AG09309 (cell line): ENCODE measurements around the gene SCN2B.

Source experiments
- DNase-seq: peaks from one replicate; pipeline ENCODE4 v3.0.0-alpha.2; 2010; ENCODE audit warnings: low read depth
- H3K4me3 ChIP-seq: 2 replicates; pipeline ENCODE4 v1.5.1; 2011; ENCODE audit warnings: mild to moderate bottlenecking, low read depth, low read length, moderate library complexity; ENCODE audit not compliant: control insufficient read depth
- CTCF ChIP-seq: IDR thresholded peaks from 2 replicates; pipeline ENCODE4 v1.5.1; 2011; ENCODE audit warnings: mild to moderate bottlenecking, low read depth, low read length, inconsistent platforms; ENCODE audit not compliant: insufficient read depth, control insufficient read depth; ENCODE audit errors: missing control alignments

The SCN2B gene

DNA sequence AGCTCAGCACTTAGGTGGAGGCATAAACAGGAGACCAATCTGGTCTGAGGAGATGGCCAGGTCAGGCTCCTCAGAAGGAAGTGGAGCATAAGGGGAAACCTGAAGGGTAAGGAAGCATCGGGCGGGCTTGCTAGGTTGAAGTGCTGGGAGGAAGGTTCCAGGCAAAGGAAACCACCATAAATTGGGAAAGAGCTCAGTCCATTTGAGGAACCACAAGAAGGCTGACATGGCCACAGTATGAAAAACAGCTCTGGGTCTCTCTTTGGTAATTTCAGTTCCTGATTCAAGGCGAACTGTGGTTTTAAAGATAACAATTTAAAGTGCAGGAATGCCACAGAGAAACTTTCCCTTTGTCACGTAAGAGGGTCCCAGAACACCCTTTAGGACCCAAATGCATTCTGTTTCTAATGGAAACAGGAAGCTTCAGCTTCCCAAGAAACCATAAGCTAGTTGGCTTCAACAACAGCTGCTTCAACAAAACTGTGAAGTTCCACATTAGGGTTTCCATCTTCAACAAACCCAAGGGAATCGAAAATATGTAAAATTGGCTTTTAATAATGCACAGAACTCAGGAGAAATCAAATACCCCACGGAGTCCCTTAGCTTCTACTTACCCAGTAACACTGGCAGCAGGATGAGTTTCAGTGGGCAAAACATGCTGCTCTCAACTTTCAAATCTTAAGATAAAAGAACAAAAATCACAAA, 37.9 kb upstream of the SCN2B start:
- H3K4me3 ChIP-seq: no peak overlapping the region
- DNase-seq: no peak
- no peak for TF ChIP-seq CTCF

DNA sequence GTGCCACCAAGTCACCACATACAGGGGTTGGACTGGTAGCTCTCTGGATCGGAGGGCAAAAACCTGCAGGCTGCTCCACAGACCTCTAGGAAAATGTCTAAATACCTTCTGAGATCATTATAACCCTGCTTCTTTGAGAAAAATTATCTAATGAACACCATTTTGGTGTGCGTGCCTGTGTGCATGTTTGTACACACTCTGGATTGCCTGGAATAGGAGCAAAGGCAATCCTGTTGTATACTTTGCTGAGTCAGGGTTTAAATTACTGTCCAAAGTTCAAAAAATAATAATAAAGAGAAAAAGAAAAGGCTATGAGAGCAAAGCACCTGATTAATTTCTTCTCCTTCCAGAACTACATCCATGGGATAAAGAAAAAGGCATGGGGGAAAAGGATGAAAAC, 37.3 kb upstream of the SCN2B start:
- DNase-seq: no peak
- no peak overlapping the region for H3K4me3 ChIP-seq
- no peak for TF ChIP-seq CTCF

GRCh38 chr11:118213201-118213600, 36.8 kb upstream of the SCN2B start:
- TF ChIP-seq CTCF: no peak
- no peak overlapping the region for H3K4me3 ChIP-seq
- no peak for DNase-seq

DNA sequence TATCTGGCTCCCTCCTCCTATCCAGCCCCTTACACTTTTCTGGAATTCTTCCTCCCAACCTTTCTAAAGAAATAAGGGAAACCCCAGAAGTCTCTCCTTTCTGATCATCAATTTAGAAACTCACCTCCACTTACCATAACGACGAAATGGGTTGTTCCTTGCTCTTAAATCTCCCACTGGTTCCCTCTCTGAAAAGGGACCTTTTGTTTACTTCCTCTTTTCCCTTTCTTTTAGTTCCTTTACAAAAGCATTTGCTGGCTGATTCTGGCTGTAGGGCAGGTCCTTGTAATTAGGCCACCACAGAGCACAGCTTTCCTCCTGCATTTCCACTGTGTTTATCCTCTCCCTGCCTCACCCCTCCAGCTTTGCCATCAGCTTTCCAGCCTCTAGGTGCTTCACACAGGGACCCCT, 36.3 kb upstream of the SCN2B start:
- no peak overlapping the region for H3K4me3 ChIP-seq
- no peak for DNase-seq
- no peak for TF ChIP-seq CTCF

GRCh38 chr11:118212131-118212725, 35.8 kb upstream of the SCN2B start:
- H3K4me3 ChIP-seq: no peak overlapping the region
- no peak for DNase-seq
- no peak for TF ChIP-seq CTCF

DNA sequence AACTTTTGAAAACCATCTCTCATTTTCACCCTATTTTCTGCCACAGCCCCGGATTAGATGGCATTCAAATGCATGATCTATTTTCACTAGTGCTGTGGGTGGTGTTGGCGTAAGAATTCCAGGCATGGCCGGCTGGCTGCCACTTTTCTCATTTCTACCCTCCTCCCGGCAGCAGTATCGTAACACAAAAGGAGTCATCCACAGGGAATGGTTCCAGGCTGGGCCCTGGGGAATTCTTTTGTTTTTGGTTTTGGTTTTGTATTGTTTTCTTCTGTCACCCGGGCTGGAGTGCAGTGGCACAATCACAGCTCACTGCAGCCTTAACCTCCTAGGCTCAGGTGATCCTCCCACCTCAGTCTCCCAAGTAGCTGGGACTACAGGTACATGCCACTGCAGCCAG, 34.6 kb upstream of the SCN2B start:
- DNase-seq: no peak
- no peak for TF ChIP-seq CTCF
- no peak overlapping the region for H3K4me3 ChIP-seq

- no peak for DNase-seq
- TF ChIP-seq CTCF: no peak
- H3K4me3 ChIP-seq: no peak overlapping the region
Observed at GRCh38 chr11:118210323-118210722, 33.9 kb upstream of the SCN2B start.
